ENCODE measurements around the gene MELTF. TPM values are rescaled to one million over a fixed set of nuclear protein-coding genes. Genes with fewer than 3 reads are reported as not detected.

Gene MELTF
- total RNA-seq, 1 donor from 2014 or later = 61.5 TPM

- Mint-ChIP-seq H3K36me3 (ENCODE audit: low read depth) (no peaks in the 10 kb centered on the region), H3K27me3 (peaks cover 2% of the 10 kb centered on the region), H3K4me1 (no peaks in the 10 kb centered on the region), H3K4me3 (no peak overlapping the region), H3K27ac (no peak overlapping the region), H3K9me3 (no peaks in the 10 kb centered on the region)
- intact Hi-C loops (cut with micrococcal nuclease) = no loop called here
- ATAC-seq (ENCODE audit: low read depth) = no peak
- DNase-seq = no peak
- ChIA-PET POLR2A (interaction anchor here (0.6 kb wide), 1 partner anchor 131 kb away, joined by 3 read pairs; no protein-coding TSS in a partner anchor), CTCF (no interaction called here)
- TF ChIP-seq CTCF (IDR thresholded peaks at IDR 0.05) = no peak
Measured at GRCh38 chr3:196990601-196991007, 39.0 kb downstream of the MELTF start.

GRCh38 chr3:196989721-196990262 is 39.8 kb downstream of the MELTF start:
- CTCF ChIA-PET = no interaction called here
- no peak for TF ChIP-seq CTCF (IDR thresholded peaks at IDR 0.05)
- Mint-ChIP-seq H3K36me3 (ENCODE audit: low read depth) (no peaks in the 10 kb centered on the region), H3K27ac (no peak overlapping the region), H3K4me3 (no peak overlapping the region), H3K27me3 (peaks cover 6% of the 10 kb centered on the region), H3K9me3 (no peaks in the 10 kb centered on the region), H3K4me1 (no peaks in the 10 kb centered on the region)
- no peak for DNase-seq
- POLR2A ChIA-PET = no interaction called here
- no peak for ATAC-seq (ENCODE audit: low read depth)
- intact Hi-C loops (cut with micrococcal nuclease) = no loop called here

- H3K27ac Mint-ChIP-seq = no peak overlapping the region
- DNase-seq (no peak), ATAC-seq (ENCODE audit: low read depth) (no peak)
- CTCF ChIA-PET = no interaction called here
- intact Hi-C loops (cut with micrococcal nuclease) = no loop called here
- H3K4me1 Mint-ChIP-seq = no peaks in the 10 kb centered on the region
- TF ChIP-seq CTCF (IDR thresholded peaks at IDR 0.05) = no peak
- no peaks in the 10 kb centered on the region for H3K36me3 Mint-ChIP-seq (ENCODE audit: low read depth)
- H3K27me3 Mint-ChIP-seq = peaks cover 12% of the 10 kb centered on the region
- H3K4me3 Mint-ChIP-seq = no peak overlapping the region
- peaks cover 3% of the 10 kb centered on the region for H3K9me3 Mint-ChIP-seq
- POLR2A ChIA-PET = no interaction called here
Measured at GRCh38 chr3:196988241-196989029, 41.2 kb downstream of the MELTF start.

- Mint-ChIP-seq H3K9me3 (peaks cover 8% of the 10 kb centered on the region), H3K27me3 (peaks cover 12% of the 10 kb centered on the region), H3K4me3 (no peak overlapping the region), H3K4me1 (no peaks in the 10 kb centered on the region), H3K36me3 (ENCODE audit: low read depth) (no peaks in the 10 kb centered on the region), H3K27ac (no peak overlapping the region)
- ChIA-PET POLR2A (interaction anchor here (0.7 to 1.5 kb wide), 2 partner anchors 9 to 42 kb away, joined by 4 to 7 read pairs; partner anchors contain the start of gene MELTF), CTCF (no interaction called here)
- DNase-seq = no peak
- no peak for ATAC-seq (ENCODE audit: low read depth)
- intact Hi-C loops (cut with micrococcal nuclease) = no loop called here
- no peak for TF ChIP-seq CTCF (IDR thresholded peaks at IDR 0.05)
Measured at GRCh38 chr3:196987022-196987421, 42.6 kb downstream of the MELTF start.

Data from activated B cell treated with CpG ODN at 0.5 μM for 24 hours (primary cell).